ENCODE results near the gene CCL5. TPM values are rescaled to one million over a fixed set of nuclear protein-coding genes. Genes with fewer than 3 reads are reported as not detected.

CCL5 gene
- total and polyA plus RNA-seq, 2 experiments from 2014 or later = not detected

DNA sequence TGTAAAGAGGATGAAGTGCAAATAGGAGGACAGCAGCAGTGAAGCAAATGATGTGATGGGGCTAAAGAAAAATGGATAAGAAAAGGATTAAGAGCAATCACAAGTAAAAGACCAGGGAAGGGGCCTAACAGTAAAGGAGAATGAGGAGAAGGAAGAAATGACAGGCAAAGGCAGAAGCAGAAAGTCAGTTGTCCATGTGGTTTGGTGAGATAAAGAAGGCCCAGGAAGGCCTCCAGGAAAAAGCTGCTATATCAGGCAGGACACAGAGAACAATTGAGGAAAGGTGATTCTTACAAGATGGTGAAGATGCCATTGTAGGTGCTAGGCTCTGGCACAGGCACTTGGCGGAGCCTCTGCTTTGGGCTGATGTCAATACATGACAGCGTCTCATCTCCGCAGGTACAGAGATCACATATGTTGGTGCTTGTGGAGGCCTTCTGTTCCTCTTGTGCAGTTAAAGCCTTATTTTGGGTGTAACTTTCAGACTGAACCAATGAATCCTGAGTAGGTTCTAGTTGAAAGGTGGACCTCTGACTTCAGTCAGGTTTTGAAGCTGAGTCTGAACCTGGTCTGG is 32.3 kb upstream of the CCL5 start (continued):
- TF ChIP-seq, protein P1, sequence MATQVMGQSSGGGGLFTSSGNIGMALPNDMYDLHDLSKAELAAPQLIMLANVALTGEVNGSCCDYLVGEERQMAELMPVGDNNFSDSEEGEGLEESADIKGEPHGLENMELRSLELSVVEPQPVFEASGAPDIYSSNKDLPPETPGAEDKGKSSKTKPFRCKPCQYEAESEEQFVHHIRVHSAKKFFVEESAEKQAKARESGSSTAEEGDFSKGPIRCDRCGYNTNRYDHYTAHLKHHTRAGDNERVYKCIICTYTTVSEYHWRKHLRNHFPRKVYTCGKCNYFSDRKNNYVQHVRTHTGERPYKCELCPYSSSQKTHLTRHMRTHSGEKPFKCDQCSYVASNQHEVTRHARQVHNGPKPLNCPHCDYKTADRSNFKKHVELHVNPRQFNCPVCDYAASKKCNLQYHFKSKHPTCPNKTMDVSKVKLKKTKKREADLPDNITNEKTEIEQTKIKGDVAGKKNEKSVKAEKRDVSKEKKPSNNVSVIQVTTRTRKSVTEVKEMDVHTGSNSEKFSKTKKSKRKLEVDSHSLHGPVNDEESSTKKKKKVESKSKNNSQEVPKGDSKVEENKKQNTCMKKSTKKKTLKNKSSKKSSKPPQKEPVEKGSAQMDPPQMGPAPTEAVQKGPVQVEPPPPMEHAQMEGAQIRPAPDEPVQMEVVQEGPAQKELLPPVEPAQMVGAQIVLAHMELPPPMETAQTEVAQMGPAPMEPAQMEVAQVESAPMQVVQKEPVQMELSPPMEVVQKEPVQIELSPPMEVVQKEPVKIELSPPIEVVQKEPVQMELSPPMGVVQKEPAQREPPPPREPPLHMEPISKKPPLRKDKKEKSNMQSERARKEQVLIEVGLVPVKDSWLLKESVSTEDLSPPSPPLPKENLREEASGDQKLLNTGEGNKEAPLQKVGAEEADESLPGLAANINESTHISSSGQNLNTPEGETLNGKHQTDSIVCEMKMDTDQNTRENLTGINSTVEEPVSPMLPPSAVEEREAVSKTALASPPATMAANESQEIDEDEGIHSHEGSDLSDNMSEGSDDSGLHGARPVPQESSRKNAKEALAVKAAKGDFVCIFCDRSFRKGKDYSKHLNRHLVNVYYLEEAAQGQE (IDR thresholded peaks at IDR 0.05; ENCODE audit: unreplicated experiment) = no peak
- TF ChIP-seq JUNB (IDR thresholded peaks at IDR 0.05; ENCODE audit: unreplicated experiment) (no peak), POLR2AphosphoS5 (IDR thresholded peaks at IDR 0.05; ENCODE audit: low read depth) (no peak), NANOG (IDR thresholded peaks at IDR 0.05; ENCODE audit: borderline replicate concordance) (no peak)

DNA sequence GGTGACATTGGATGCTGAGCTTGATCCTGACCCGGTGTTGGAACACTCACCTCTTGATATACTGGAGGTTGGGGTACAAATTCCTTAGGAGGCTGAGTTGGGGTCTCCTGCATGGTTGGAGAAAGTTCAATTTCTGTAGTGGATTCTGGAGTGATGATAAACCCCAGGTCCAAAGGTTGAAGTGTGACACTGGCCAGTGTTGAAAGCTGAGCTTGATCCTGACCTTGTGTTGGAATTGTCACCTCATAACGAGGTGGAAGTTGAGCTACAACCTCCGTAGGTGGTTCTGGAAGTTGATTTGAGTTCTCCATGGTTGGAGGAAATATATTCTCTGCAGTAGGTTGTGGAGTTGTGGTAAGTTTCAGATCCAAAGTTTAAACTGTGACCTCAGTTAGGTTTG is 29.2 kb upstream of the CCL5 start:
- H3K36me3 ChIP-seq (ENCODE audit: insufficient read depth) = no peaks in the 10 kb centered on the region; the same call in 1 of the 2 replicates
- no peaks in the 10 kb centered on the region for H3F3A ChIP-seq (replicated peaks; ENCODE audit: low read depth)
- no peaks in the 10 kb centered on the region for H3K27me3 ChIP-seq (ENCODE audit: insufficient read depth)
- TF ChIP-seq, protein P2, sequence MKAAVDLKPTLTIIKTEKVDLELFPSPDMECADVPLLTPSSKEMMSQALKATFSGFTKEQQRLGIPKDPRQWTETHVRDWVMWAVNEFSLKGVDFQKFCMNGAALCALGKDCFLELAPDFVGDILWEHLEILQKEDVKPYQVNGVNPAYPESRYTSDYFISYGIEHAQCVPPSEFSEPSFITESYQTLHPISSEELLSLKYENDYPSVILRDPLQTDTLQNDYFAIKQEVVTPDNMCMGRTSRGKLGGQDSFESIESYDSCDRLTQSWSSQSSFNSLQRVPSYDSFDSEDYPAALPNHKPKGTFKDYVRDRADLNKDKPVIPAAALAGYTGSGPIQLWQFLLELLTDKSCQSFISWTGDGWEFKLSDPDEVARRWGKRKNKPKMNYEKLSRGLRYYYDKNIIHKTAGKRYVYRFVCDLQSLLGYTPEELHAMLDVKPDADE (IDR thresholded peaks at IDR 0.05) = no peak
- no peak for TF ChIP-seq EZH2 (IDR thresholded peaks at IDR 0.05; ENCODE audit: low read depth, unreplicated experiment)
- no peak for TF ChIP-seq STAT1 (IDR thresholded peaks at IDR 0.05; ENCODE audit: unreplicated experiment)
- TF ChIP-seq EZH2phosphoT487 (IDR thresholded peaks at IDR 0.05; ENCODE audit: unreplicated experiment) = no peak
- no peak for TF ChIP-seq ZNF114 (CRISPR knock-in tag; IDR thresholded peaks at IDR 0.05)
- TF ChIP-seq, protein P3, sequence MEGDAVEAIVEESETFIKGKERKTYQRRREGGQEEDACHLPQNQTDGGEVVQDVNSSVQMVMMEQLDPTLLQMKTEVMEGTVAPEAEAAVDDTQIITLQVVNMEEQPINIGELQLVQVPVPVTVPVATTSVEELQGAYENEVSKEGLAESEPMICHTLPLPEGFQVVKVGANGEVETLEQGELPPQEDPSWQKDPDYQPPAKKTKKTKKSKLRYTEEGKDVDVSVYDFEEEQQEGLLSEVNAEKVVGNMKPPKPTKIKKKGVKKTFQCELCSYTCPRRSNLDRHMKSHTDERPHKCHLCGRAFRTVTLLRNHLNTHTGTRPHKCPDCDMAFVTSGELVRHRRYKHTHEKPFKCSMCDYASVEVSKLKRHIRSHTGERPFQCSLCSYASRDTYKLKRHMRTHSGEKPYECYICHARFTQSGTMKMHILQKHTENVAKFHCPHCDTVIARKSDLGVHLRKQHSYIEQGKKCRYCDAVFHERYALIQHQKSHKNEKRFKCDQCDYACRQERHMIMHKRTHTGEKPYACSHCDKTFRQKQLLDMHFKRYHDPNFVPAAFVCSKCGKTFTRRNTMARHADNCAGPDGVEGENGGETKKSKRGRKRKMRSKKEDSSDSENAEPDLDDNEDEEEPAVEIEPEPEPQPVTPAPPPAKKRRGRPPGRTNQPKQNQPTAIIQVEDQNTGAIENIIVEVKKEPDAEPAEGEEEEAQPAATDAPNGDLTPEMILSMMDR (conservative IDR thresholded peaks at IDR 0.05; ENCODE audit: low read depth in 2 of 2) = no peak
- TF ChIP-seq CREB1 (CRISPR knock-in tag; IDR thresholded peaks at IDR 0.05; ENCODE audit: low read depth) = no peak
- no peak for TF ChIP-seq JUNB (IDR thresholded peaks at IDR 0.05; ENCODE audit: unreplicated experiment)
- peaks cover 53% of the 10 kb centered on the region for H3K9me3 Mint-ChIP-seq
- ATAC-seq (no peak), DNase-seq (ENCODE audit: low spot score) (no peak)
- H3K79me2 ChIP-seq (replicated peaks; ENCODE audit: insufficient read depth) = no peaks in the 10 kb centered on the region
- peaks cover 15% of the 10 kb centered on the region; the same call in 2 of the 3 replicates for H3K36me3 Mint-ChIP-seq (ENCODE audit: low read depth)
- H3K9me2 ChIP-seq (ENCODE audit: insufficient read depth) = peaks cover 4% of the 10 kb centered on the region; the same call in 1 of the 2 replicates
- peaks cover 4% of the 10 kb centered on the region for H3K27me3 Mint-ChIP-seq (ENCODE audit: insufficient read depth, low read depth, poor library complexity)
- no peaks in the 10 kb centered on the region for H4K20me1 ChIP-seq (replicated peaks; ENCODE audit: insufficient read depth)
- H3K4me3 Mint-ChIP-seq = no peak overlapping the region
- no peak overlapping the region for H3K4me2 ChIP-seq
- no peak overlapping the region for H3K27ac Mint-ChIP-seq
- H3K4me1 ChIP-seq (ENCODE audit: insufficient read depth) = no peaks in the 10 kb centered on the region
- no peaks in the 10 kb centered on the region for H3K4me1 Mint-ChIP-seq
- H2AFZ ChIP-seq = no peak overlapping the region
- no peak overlapping the region for H3K4me3 ChIP-seq
- H3K27ac ChIP-seq (ENCODE audit: low read depth) = no peak overlapping the region

Measured in GM23338 (cell line).